DND-41 (cell line): ENCODE measurements around the gene RING1.

Source experiments
- ATAC-seq: fragments of 200-7000 bp; cut with Tn5 transposase; 3 replicates; pipeline ENCODE4 v1.9.1; 2021; ENCODE audit warnings: low read depth; ENCODE audit not compliant: insufficient read depth
- DNase-seq: peaks from one replicate; pipeline ENCODE4 v3.0.0-alpha.2; 2020
- H2AFZ ChIP-seq: 2 replicates; pipeline ENCODE4 v1.6.0; 2012; ENCODE audit warnings: low read depth, low read length
- H3K27ac ChIP-seq: 2 replicates; pipeline ENCODE4 v1.5.1; 2012; ENCODE audit warnings: low read length, inconsistent platforms
- H3K27me3 ChIP-seq: fragments of 200-600 bp; sonication (generic); 2 replicates; pipeline ENCODE4 v1.6.0; 2012; ENCODE audit warnings: low read length, mild to moderate bottlenecking, inconsistent platforms; ENCODE audit not compliant: insufficient read depth, poor library complexity
- H3K36me3 ChIP-seq: 2 replicates; pipeline ENCODE4 v1.5.1; 2012; ENCODE audit warnings: low read length, inconsistent platforms; ENCODE audit not compliant: insufficient read depth
- H3K4me1 ChIP-seq: 2 replicates; pipeline ENCODE4 v1.5.1; 2012; ENCODE audit warnings: mild to moderate bottlenecking, low read length; ENCODE audit not compliant: insufficient read depth
- H3K4me2 ChIP-seq: 2 replicates; pipeline ENCODE4 v1.6.0; 2012; ENCODE audit warnings: mild to moderate bottlenecking, moderate library complexity, low read length, inconsistent platforms; ENCODE audit not compliant: insufficient read depth
- H3K4me3 ChIP-seq, 2 experiments: fragments of 200-600 bp in 1 of 2; shearing (Covaris generic) in 1 of 2; 2 replicates each; pipeline ENCODE4 v1.5.1; 2012 to 2016; ENCODE audit warnings: inconsistent platforms in 2 of 2, low read length in 2 of 2, mild to moderate bottlenecking in 2 of 2, low read depth in 1 of 2, moderate library complexity in 1 of 2
- H3K79me2 ChIP-seq: 2 replicates; pipeline ENCODE4 v1.6.0; 2012; ENCODE audit warnings: low read length, inconsistent platforms; ENCODE audit not compliant: insufficient read depth
- H3K9ac ChIP-seq: 2 replicates; pipeline ENCODE4 v1.6.0; 2012; ENCODE audit warnings: low read depth, mild to moderate bottlenecking, inconsistent platforms, low read length, moderate library complexity
- H3K9me3 ChIP-seq: 2 replicates; pipeline ENCODE4 v1.5.1; 2012; ENCODE audit warnings: low read length, moderate library complexity, mild to moderate bottlenecking, inconsistent platforms; ENCODE audit not compliant: insufficient read depth, severe bottlenecking
- H4K20me1 ChIP-seq: 2 replicates; pipeline ENCODE4 v1.6.0; 2012; ENCODE audit warnings: low read length; ENCODE audit not compliant: insufficient read depth
- EZH2 ChIP-seq: IDR thresholded peaks from 3 replicates; pipeline ENCODE4 v1.6.1; 2012; ENCODE audit warnings: borderline replicate concordance, low read depth, mild to moderate bottlenecking, moderate library complexity, low read length, inconsistent platforms; ENCODE audit not compliant: severe bottlenecking
- TF ChIP-seq, protein P1 (sequence below): IDR thresholded peaks from 2 replicates; pipeline ENCODE4 v1.5.1; 2012; ENCODE audit warnings: borderline replicate concordance, low read length, moderate library complexity, mild to moderate bottlenecking; ENCODE audit not compliant: poor library complexity, severe bottlenecking; ENCODE audit errors: extremely low read depth

The RING1 gene

DNA sequence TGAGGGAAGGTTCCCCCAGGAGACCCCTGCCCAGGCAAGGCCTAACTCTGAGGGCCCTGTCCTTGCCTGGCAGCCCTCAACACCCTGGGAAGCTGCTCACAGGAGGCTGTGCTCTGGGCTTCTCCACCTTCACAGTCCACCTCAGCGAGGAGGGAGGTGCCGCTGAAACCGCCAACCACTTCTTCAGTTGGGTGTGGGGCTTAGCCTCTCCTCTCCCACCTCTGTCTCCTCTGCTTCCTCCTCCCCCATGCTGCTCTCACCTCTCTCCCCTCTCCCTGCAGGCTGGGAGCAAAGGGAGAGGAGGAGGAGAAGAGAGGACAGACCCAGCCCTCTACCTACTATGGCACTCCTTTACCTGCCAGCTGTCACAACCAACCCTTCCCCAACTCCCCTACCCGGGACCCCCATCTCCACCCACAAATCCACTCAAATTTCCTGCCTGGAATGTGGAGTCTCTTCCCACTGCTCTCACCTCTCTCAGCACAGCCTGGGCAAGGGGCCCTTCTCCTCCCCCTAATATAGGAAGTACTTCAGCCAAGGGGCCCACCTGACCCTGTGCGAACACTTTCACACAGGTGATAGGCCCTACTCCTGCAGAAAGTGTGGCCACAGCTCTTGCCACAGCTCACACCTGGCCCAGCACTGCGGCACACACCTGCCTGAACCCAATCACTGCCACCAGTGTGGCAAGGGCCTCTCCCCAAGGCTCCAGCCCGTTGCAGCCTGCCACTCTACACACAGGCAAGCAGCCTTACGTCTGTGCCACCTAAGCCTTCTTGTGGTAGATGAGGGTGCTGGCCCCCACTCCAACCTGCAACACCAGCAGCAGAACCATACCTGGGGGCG is 7.2 kb downstream of the RING1 start:
- TF ChIP-seq, protein P1, sequence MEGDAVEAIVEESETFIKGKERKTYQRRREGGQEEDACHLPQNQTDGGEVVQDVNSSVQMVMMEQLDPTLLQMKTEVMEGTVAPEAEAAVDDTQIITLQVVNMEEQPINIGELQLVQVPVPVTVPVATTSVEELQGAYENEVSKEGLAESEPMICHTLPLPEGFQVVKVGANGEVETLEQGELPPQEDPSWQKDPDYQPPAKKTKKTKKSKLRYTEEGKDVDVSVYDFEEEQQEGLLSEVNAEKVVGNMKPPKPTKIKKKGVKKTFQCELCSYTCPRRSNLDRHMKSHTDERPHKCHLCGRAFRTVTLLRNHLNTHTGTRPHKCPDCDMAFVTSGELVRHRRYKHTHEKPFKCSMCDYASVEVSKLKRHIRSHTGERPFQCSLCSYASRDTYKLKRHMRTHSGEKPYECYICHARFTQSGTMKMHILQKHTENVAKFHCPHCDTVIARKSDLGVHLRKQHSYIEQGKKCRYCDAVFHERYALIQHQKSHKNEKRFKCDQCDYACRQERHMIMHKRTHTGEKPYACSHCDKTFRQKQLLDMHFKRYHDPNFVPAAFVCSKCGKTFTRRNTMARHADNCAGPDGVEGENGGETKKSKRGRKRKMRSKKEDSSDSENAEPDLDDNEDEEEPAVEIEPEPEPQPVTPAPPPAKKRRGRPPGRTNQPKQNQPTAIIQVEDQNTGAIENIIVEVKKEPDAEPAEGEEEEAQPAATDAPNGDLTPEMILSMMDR: no peak
- TF ChIP-seq EZH2: no peak
- no peaks in the 10 kb centered on the region for H3K79me2 ChIP-seq
- ATAC-seq: no peak

DNA sequence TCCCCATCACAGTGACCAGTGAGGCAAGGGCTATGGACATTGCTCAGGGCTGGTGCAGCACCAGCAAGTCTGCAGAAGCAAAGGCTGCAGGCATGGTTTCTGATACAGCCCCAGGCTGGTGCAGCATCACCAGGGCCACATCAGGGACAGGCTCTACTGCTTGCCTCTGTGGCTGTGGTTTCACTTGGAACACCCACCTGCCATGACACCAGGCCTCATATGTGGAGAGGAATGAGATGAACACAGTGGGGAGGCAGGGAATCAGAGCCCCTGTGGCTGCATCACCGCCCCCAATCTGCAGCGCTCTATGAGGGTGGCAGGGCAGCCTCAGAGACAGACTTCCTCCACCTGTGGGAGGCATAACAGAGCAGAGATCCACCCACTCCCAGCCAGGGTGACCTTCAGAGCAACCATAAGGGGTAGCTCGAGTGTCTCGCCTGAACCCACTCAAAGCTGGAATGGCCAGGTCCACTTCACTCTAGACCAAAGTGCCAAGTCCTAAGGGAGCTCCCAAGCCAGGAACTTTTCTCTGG is 7.9 kb downstream of the RING1 start:
- no peak for DNase-seq

More for the DNA sequence above, 7.2 kb downstream of the RING1 start:
- H3K27me3 ChIP-seq: peaks cover 35% of the 10 kb centered on the region
- H4K20me1 ChIP-seq: peaks cover 7% of the 10 kb centered on the region; the same call in 1 of the 2 replicates
- H2AFZ ChIP-seq: no peak overlapping the region
- no peak overlapping the region for H3K27ac ChIP-seq
- H3K4me3 ChIP-seq: no peak overlapping the region
- H3K9ac ChIP-seq: no peak overlapping the region
- DNase-seq: no peak
- no peaks in the 10 kb centered on the region for H3K9me3 ChIP-seq
- no peak overlapping the region for H3K4me2 ChIP-seq
- H3K36me3 ChIP-seq: peaks cover 2% of the 10 kb centered on the region
- peaks cover 12% of the 10 kb centered on the region for H3K4me1 ChIP-seq

DNA sequence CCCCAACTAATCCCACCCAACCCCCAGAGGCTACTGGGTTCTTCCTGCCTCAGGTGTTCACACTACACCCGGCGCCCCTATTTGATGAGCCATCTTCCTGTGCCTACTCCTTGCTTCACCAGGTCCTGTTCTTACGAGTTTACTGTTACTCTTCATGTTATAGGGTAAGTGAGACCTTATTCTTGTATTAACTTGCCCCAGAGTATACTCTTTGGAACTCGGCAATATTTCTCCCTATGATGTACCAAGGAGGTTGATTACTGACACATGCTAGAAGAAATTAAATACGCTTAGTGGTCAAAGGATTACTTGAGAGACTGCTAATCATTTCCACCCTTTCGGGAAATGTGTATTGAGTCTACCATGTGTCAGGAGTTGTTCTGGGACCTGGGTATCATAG is 8.9 kb downstream of the RING1 start:
- Histone ChIP-seq H2AFZ (no peak overlapping the region), H3K9me3 (no peaks in the 10 kb centered on the region), H3K9ac (no peak overlapping the region), H3K4me1 (peaks cover 12% of the 10 kb centered on the region), H3K4me3 (no peak overlapping the region), H3K27ac (no peak overlapping the region), H3K36me3 (no peaks in the 10 kb centered on the region), H3K79me2 (no peaks in the 10 kb centered on the region), H4K20me1 (peaks cover 4% of the 10 kb centered on the region; the same call in 1 of the 2 replicates), H3K27me3 (peaks cover 34% of the 10 kb centered on the region), H3K4me2 (no peak overlapping the region)
- DNase-seq (no peak), ATAC-seq (no peak)
- no peak for TF ChIP-seq EZH2
- TF ChIP-seq, protein P1: no peak

More for the DNA sequence above, 7.9 kb downstream of the RING1 start:
- Histone ChIP-seq H4K20me1 (peaks cover 7% of the 10 kb centered on the region; the same call in 1 of the 2 replicates), H3K79me2 (no peaks in the 10 kb centered on the region), H2AFZ (no peak overlapping the region), H3K9me3 (no peaks in the 10 kb centered on the region), H3K9ac (no peak overlapping the region), H3K36me3 (no peaks in the 10 kb centered on the region; the same call in 1 of the 2 replicates), H3K27ac (no peak overlapping the region), H3K4me1 (peaks cover 12% of the 10 kb centered on the region), H3K4me2 (no peak overlapping the region), H3K27me3 (peaks cover 35% of the 10 kb centered on the region), H3K4me3 (no peak overlapping the region)
- 0 out of 3 replicates have a peak, but pooled peaks have one; percentile 17 for ATAC-seq
- TF ChIP-seq, protein P1: no peak
- no peak for TF ChIP-seq EZH2
